SK-N-SH treated with all-trans-retinoic acid at 6 μM for 48 hours (cell line): ENCODE data around the gene CREBBP.
"Not testable (repeated sequence)": the region's sequence is repeated elsewhere in the genome, so short reads cannot be mapped to it uniquely, and the experiment has no call there.

ENCODE experiments used
- ATAC-seq: fragments of 200-7000 bp; cut with Tn5 transposase; 3 replicates; pipeline ENCODE4 v1.9.1; 2020; ENCODE audit warnings: mild to moderate bottlenecking, moderate library complexity
- ARNTL ChIP-seq: fragments of 450-650 bp; formaldehyde crosslinking; IDR thresholded peaks from 2 replicates; pipeline ENCODE4 v1.5.0; 2020; ENCODE audit warnings: low read depth, mild to moderate bottlenecking, moderate library complexity, borderline replicate concordance
- BACH2 ChIP-seq: fragments of 250-450 bp; sonication (Bioruptor Pico); IDR thresholded peaks from 2 replicates; pipeline ENCODE4 v1.9.0; 2021; ENCODE audit warnings: mild to moderate bottlenecking, borderline replicate concordance
- CSDC2 ChIP-seq: fragments of 250-450 bp; sonication (Bioruptor Pico); IDR thresholded peaks from 2 replicates; pipeline ENCODE4 v1.5.0; 2020; ENCODE audit warnings: mild to moderate bottlenecking, moderate library complexity
- GLIS3 ChIP-seq: fragments of 250-450 bp; sonication (Bioruptor Pico); IDR thresholded peaks from 2 replicates; pipeline ENCODE4 v1.5.0; 2020; ENCODE audit warnings: mild to moderate bottlenecking, moderate library complexity
- ISL1 ChIP-seq: fragments of 250-450 bp; sonication (Bioruptor Pico); IDR thresholded peaks from 2 replicates; pipeline ENCODE4 v2.1.2; 2022; ENCODE audit warnings: mild to moderate bottlenecking, moderate library complexity
- PPARA ChIP-seq: fragments of 250-450 bp; sonication (Bioruptor Pico); IDR thresholded peaks from 2 replicates; pipeline ENCODE4 v1.5.0; 2020; ENCODE audit warnings: mild to moderate bottlenecking, borderline replicate concordance
- RARB ChIP-seq: fragments of 250-450 bp; sonication (Bioruptor Pico); IDR thresholded peaks from 2 replicates; pipeline ENCODE4 v1.8.0; 2021; ENCODE audit warnings: mild to moderate bottlenecking, moderate library complexity
- SNAI2 ChIP-seq: fragments of 250-450 bp; sonication (Bioruptor Pico); IDR thresholded peaks from 2 replicates; pipeline ENCODE4 v1.5.0; 2020; ENCODE audit warnings: mild to moderate bottlenecking, moderate library complexity
- TCF4 ChIP-seq: fragments of 250-450 bp; sonication (Bioruptor Pico); IDR thresholded peaks from 2 replicates; pipeline ENCODE4 v1.8.0; 2021; ENCODE audit warnings: mild to moderate bottlenecking, moderate library complexity, borderline replicate concordance
- TOX ChIP-seq: fragments of 250-450 bp; sonication (Bioruptor Pico); IDR thresholded peaks from 2 replicates; pipeline ENCODE4 v1.8.0; 2021; ENCODE audit warnings: mild to moderate bottlenecking, moderate library complexity, borderline replicate concordance
- ZC3H10 ChIP-seq: fragments of 250-450 bp; sonication (Bioruptor Pico); IDR thresholded peaks from 2 replicates; pipeline ENCODE4 v1.5.1; 2021; ENCODE audit warnings: mild to moderate bottlenecking, moderate library complexity
- ZFP3 ChIP-seq: fragments of 250-450 bp; sonication (Bioruptor Pico); IDR thresholded peaks from 2 replicates; pipeline ENCODE4 v1.5.0; 2020; ENCODE audit warnings: mild to moderate bottlenecking, moderate library complexity
- ZFP30 ChIP-seq: fragments of 450-650 bp; formaldehyde crosslinking; IDR thresholded peaks from 2 replicates; pipeline ENCODE4 v1.5.0; 2022; ENCODE audit warnings: mild to moderate bottlenecking, moderate library complexity
- ZNF565 ChIP-seq: fragments of 450-650 bp; formaldehyde crosslinking; conservative IDR thresholded peaks from 2 replicates; pipeline ENCODE4 v1.5.0; 2020; ENCODE audit warnings: low read depth, mild to moderate bottlenecking, moderate library complexity
- ZNF70 ChIP-seq: fragments of 450-650 bp; formaldehyde crosslinking; IDR thresholded peaks from 2 replicates; pipeline ENCODE4 v1.5.0; 2020; ENCODE audit warnings: mild to moderate bottlenecking, moderate library complexity
- ZNF8 ChIP-seq: fragments of 450-650 bp; formaldehyde crosslinking; IDR thresholded peaks from 2 replicates; pipeline ENCODE4 v1.5.0; 2020; ENCODE audit warnings: mild to moderate bottlenecking, moderate library complexity
- TF ChIP-seq, protein P1 (sequence below): fragments of 250-450 bp; sonication (Bioruptor Pico); IDR thresholded peaks from 2 replicates; pipeline ENCODE4 v1.8.0; 2021; ENCODE audit warnings: low read depth, mild to moderate bottlenecking, moderate library complexity, borderline replicate concordance
- TF ChIP-seq, protein P2 (sequence below): fragments of 250-450 bp; sonication (Bioruptor Pico); IDR thresholded peaks from 2 replicates; pipeline ENCODE4 v1.5.0; 2020; ENCODE audit warnings: mild to moderate bottlenecking, moderate library complexity
- TF ChIP-seq, protein P3 (sequence below): fragments of 250-450 bp; sonication (Bioruptor Pico); IDR thresholded peaks from 2 replicates; pipeline ENCODE4 v1.5.1; 2020; ENCODE audit warnings: low read depth, mild to moderate bottlenecking, moderate library complexity
- TF ChIP-seq, protein P4 (sequence below): fragments of 250-450 bp; sonication (Bioruptor Pico); IDR thresholded peaks from 2 replicates; pipeline ENCODE4 v1.8.0; 2020; ENCODE audit warnings: mild to moderate bottlenecking, moderate library complexity, borderline replicate concordance

CREBBP gene

DNA sequence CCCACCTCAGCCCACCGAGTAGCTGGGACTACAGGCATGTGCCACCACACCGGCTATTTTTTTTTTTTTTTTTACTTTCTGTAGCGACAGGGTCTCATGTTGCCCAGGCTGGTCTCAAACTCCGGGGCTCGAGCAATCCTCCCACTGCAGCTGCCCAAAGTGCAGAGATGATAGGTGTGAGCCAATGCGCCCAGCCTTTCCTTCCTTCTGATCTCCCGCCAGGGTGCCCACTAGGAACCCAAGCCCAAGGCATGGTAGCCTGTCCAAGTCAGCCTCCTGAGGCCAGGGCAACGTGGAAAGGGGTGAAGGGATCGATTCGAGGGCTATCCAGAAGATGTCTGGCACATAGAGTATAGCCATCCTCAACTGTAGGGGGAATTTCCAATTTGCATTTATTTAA, 9.6 kb upstream of the CREBBP start (continued):
- TF ChIP-seq, protein P1, sequence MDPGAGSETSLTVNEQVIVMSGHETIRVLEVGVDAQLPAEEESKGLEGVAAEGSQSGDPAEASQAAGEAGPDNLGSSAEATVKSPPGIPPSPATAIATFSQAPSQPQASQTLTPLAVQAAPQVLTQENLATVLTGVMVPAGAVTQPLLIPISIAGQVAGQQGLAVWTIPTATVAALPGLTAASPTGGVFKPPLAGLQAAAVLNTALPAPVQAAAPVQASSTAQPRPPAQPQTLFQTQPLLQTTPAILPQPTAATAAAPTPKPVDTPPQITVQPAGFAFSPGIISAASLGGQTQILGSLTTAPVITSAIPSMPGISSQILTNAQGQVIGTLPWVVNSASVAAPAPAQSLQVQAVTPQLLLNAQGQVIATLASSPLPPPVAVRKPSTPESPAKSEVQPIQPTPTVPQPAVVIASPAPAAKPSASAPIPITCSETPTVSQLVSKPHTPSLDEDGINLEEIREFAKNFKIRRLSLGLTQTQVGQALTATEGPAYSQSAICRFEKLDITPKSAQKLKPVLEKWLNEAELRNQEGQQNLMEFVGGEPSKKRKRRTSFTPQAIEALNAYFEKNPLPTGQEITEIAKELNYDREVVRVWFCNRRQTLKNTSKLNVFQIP (CRISPR knock-in tag), result no peak
- TF ChIP-seq, all 23 proteins: peak for 0

DNA sequence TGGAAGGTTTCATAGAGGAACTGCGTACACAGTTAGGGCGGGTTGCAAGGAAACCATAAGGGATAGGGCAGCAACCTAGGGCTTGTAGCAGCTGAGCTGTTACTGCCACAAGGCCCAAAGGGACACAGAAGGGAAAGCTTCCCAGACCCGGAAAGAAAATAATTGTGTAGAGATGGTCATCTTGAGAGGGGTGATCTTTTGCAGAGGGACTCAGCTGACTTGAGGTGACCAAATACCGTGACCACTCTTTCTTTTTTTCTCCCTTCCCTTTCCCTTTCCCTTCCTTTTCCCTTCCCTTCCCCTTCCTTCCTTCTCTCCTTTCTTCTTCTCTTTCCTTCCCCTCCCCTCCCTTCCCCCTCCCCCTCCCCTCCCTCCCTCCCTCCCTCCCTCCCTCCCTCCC, 8.5 kb upstream of the CREBBP start:
- TF ChIP-seq ZFP3 (CRISPR knock-in tag) (no peak), ZNF8 (CRISPR knock-in tag) (no peak), ZFP30 (CRISPR knock-in tag) (no peak), ARNTL (CRISPR knock-in tag) (no peak), ISL1 (CRISPR knock-in tag) (no peak), SNAI2 (CRISPR knock-in tag) (no peak), TOX (no peak), ZNF70 (CRISPR knock-in tag) (no peak), CSDC2 (CRISPR knock-in tag) (no peak), RARB (CRISPR knock-in tag) (no peak), ZNF565 (CRISPR knock-in tag) (no peak), PPARA (no peak), BACH2 (CRISPR knock-in tag) (no peak), ZC3H10 (no peak)
- TF ChIP-seq, protein P2, sequence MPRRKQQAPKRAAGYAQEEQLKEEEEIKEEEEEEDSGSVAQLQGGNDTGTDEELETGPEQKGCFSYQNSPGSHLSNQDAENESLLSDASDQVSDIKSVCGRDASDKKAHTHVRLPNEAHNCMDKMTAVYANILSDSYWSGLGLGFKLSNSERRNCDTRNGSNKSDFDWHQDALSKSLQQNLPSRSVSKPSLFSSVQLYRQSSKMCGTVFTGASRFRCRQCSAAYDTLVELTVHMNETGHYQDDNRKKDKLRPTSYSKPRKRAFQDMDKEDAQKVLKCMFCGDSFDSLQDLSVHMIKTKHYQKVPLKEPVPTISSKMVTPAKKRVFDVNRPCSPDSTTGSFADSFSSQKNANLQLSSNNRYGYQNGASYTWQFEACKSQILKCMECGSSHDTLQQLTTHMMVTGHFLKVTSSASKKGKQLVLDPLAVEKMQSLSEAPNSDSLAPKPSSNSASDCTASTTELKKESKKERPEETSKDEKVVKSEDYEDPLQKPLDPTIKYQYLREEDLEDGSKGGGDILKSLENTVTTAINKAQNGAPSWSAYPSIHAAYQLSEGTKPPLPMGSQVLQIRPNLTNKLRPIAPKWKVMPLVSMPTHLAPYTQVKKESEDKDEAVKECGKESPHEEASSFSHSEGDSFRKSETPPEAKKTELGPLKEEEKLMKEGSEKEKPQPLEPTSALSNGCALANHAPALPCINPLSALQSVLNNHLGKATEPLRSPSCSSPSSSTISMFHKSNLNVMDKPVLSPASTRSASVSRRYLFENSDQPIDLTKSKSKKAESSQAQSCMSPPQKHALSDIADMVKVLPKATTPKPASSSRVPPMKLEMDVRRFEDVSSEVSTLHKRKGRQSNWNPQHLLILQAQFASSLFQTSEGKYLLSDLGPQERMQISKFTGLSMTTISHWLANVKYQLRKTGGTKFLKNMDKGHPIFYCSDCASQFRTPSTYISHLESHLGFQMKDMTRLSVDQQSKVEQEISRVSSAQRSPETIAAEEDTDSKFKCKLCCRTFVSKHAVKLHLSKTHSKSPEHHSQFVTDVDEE (CRISPR knock-in tag), result no peak
- ATAC-seq, result no peak

DNA sequence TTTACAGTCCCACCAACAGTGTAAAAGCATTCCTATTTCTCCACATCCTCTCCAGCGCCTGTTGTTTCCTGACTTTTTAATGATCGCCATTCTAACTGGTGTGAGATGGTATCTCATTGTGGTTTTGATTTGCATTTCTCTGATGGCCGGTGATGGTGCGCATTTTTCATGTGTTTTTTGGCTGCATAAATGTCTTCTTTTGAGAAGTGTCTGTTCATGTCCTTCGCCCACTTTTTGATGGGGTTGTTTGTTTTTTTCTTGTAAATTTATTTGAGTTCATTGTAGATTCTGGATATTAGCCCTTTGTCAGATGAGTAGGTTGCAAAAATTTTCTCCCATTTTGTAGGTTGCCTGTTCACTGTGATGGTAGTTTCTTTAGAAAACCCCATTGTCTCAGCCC, 5.5 kb upstream of the CREBBP start:
- ATAC-seq, result not testable (repeated sequence)

DNA sequence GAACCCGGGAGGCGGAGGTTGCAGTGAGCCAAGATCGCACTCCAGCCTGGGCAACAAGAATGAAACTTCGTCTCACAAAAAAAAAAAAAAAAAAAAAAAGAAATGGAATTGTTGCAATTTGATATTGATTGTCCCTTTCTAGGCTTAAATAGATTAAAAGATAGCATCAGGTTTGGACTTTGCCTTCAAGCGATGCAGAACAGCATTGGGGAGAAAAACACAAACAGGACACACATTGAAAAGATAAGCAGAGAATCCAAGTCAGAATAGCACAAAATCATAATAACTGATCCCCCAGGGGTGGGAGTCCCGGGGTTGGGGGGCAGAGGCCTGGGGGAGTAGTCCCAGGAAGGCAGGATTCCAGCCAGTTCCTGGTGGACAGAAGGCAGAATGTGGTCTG, 3.9 kb upstream of the CREBBP start:
- TF ChIP-seq, protein P3, sequence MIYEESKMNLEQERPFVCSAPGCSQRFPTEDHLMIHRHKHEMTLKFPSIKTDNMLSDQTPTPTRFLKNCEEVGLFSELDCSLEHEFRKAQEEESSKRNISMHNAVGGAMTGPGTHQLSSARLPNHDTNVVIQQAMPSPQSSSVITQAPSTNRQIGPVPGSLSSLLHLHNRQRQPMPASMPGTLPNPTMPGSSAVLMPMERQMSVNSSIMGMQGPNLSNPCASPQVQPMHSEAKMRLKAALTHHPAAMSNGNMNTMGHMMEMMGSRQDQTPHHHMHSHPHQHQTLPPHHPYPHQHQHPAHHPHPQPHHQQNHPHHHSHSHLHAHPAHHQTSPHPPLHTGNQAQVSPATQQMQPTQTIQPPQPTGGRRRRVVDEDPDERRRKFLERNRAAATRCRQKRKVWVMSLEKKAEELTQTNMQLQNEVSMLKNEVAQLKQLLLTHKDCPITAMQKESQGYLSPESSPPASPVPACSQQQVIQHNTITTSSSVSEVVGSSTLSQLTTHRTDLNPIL (CRISPR knock-in tag), result no peak
- no peak for TF ChIP-seq TOX
- TF ChIP-seq ZFP30 (CRISPR knock-in tag), result no peak
- TF ChIP-seq TCF4, result peak; percentile 18; the same call in 1 of the 2 replicates
- TF ChIP-seq RARB (CRISPR knock-in tag), result no peak
- no peak for TF ChIP-seq BACH2 (CRISPR knock-in tag)
- TF ChIP-seq, protein P4, sequence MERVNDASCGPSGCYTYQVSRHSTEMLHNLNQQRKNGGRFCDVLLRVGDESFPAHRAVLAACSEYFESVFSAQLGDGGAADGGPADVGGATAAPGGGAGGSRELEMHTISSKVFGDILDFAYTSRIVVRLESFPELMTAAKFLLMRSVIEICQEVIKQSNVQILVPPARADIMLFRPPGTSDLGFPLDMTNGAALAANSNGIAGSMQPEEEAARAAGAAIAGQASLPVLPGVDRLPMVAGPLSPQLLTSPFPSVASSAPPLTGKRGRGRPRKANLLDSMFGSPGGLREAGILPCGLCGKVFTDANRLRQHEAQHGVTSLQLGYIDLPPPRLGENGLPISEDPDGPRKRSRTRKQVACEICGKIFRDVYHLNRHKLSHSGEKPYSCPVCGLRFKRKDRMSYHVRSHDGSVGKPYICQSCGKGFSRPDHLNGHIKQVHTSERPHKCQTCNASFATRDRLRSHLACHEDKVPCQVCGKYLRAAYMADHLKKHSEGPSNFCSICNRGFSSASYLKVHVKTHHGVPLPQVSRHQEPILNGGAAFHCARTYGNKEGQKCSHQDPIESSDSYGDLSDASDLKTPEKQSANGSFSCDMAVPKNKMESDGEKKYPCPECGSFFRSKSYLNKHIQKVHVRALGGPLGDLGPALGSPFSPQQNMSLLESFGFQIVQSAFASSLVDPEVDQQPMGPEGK (CRISPR knock-in tag), result no peak
- TF ChIP-seq CSDC2 (CRISPR knock-in tag), result no peak

DNA sequence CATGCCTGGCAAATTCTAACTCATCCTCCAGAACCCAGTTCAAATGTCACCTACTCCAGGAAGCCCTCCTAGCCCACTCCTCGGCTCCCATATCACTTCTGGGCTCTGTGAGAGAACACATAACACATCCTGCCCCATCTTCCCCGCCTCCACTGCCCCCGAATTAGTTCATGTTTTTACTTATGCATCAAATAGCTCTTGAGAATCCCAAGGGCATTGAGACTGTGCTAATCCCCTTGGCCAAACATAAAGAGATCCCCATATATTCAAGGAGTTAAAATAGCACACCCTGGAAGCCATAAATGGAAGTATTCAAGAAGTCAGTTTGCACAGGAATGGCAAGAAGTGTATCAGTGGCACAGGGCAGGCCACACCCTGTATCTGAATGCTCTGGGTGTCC, 2.0 kb upstream of the CREBBP start:
- no peak for ATAC-seq
- TF ChIP-seq SNAI2 (CRISPR knock-in tag), result no peak
- TF ChIP-seq GLIS3, result no peak
- no peak for TF ChIP-seq ARNTL (CRISPR knock-in tag)
- no peak for TF ChIP-seq TCF4
- no peak for TF ChIP-seq BACH2 (CRISPR knock-in tag)
- TF ChIP-seq, protein P3 (CRISPR knock-in tag), result no peak
- no peak for TF ChIP-seq CSDC2 (CRISPR knock-in tag)
- TF ChIP-seq ZC3H10, result no peak
- no peak for TF ChIP-seq ZNF8 (CRISPR knock-in tag)
- TF ChIP-seq RARB (CRISPR knock-in tag), result no peak
- no peak for TF ChIP-seq TOX
- TF ChIP-seq, protein P1 (CRISPR knock-in tag), result no peak
- TF ChIP-seq PPARA, result no peak
- no peak for TF ChIP-seq ZNF70 (CRISPR knock-in tag)
- TF ChIP-seq, protein P4 (CRISPR knock-in tag), result no peak
- TF ChIP-seq ZFP30 (CRISPR knock-in tag), result no peak

More for the DNA sequence above, 3.9 kb upstream of the CREBBP start:
- ATAC-seq, result no peak
